Measurements from ENCODE around the gene GPT2.

DNA sequence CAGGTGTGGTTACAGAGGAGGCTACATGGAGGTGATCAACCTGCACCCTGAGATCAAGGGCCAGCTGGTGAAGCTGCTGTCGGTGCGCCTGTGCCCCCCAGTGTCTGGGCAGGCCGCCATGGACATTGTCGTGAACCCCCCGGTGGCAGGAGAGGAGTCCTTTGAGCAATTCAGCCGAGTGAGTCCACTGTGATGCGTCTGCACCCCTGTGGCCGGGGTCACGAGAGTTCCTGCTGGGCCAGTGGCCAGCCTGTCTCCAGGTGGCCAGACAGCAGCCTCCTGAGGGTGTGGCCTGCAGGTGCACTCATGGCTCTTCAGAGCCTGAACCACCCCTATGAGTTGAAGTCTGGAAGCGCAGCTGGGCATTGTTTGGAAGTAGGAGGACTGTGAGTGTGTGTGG lies 38.1 kb downstream of the GPT2 start:
- TF ChIP-seq, protein P1, sequence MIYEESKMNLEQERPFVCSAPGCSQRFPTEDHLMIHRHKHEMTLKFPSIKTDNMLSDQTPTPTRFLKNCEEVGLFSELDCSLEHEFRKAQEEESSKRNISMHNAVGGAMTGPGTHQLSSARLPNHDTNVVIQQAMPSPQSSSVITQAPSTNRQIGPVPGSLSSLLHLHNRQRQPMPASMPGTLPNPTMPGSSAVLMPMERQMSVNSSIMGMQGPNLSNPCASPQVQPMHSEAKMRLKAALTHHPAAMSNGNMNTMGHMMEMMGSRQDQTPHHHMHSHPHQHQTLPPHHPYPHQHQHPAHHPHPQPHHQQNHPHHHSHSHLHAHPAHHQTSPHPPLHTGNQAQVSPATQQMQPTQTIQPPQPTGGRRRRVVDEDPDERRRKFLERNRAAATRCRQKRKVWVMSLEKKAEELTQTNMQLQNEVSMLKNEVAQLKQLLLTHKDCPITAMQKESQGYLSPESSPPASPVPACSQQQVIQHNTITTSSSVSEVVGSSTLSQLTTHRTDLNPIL (CRISPR knock-in tag; IDR thresholded peaks at IDR 0.05; ENCODE audit: low read depth), result no peak
- TF ChIP-seq, protein P2, sequence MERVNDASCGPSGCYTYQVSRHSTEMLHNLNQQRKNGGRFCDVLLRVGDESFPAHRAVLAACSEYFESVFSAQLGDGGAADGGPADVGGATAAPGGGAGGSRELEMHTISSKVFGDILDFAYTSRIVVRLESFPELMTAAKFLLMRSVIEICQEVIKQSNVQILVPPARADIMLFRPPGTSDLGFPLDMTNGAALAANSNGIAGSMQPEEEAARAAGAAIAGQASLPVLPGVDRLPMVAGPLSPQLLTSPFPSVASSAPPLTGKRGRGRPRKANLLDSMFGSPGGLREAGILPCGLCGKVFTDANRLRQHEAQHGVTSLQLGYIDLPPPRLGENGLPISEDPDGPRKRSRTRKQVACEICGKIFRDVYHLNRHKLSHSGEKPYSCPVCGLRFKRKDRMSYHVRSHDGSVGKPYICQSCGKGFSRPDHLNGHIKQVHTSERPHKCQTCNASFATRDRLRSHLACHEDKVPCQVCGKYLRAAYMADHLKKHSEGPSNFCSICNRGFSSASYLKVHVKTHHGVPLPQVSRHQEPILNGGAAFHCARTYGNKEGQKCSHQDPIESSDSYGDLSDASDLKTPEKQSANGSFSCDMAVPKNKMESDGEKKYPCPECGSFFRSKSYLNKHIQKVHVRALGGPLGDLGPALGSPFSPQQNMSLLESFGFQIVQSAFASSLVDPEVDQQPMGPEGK (CRISPR knock-in tag; IDR thresholded peaks at IDR 0.05; ENCODE audit: borderline replicate concordance), result no peak
- TF ChIP-seq ISL1 (CRISPR knock-in tag; IDR thresholded peaks at IDR 0.05), result no peak
- no peak for TF ChIP-seq TCF4 (CRISPR knock-in tag; IDR thresholded peaks at IDR 0.05; ENCODE audit: borderline replicate concordance)
- TF ChIP-seq ZNF70 (CRISPR knock-in tag; IDR thresholded peaks at IDR 0.05), result no peak
- TF ChIP-seq ZFP3 (CRISPR knock-in tag; IDR thresholded peaks at IDR 0.05), result no peak
- TF ChIP-seq CSDC2 (CRISPR knock-in tag; IDR thresholded peaks at IDR 0.05), result no peak
